Effector memory CD4-positive, alpha-beta T cell (primary cell): ENCODE measurements around the gene EVI2B.
"Not testable (repeated sequence)": the region's sequence is repeated elsewhere in the genome, so short reads cannot be mapped to it uniquely, and the experiment has no call there.

Source experiments
- DNase-seq, 3 donors: peaks; one replicate each; pipeline ENCODE4 v3.0.0-alpha.2; 2020
- H3K27ac ChIP-seq: 2 replicates; pipeline ENCODE4 v1.7.0; 2013; ENCODE audit warnings: mild to moderate bottlenecking, low read length, moderate library complexity; ENCODE audit not compliant: insufficient read depth, poor library complexity, severe bottlenecking
- H3K27me3 ChIP-seq: replicated peaks from 2 replicates; pipeline ENCODE4 v1.7.0; 2013; ENCODE audit warnings: mild to moderate bottlenecking, low read length; ENCODE audit not compliant: insufficient read depth, control insufficient read depth, poor library complexity, severe bottlenecking
- H3K36me3 ChIP-seq: 2 replicates; pipeline ENCODE4 v1.7.0; 2013; ENCODE audit warnings: mild to moderate bottlenecking, low read length, moderate library complexity; ENCODE audit not compliant: control insufficient read depth, insufficient read depth
- H3K4me1 ChIP-seq: 2 replicates; pipeline ENCODE4 v1.7.0; 2013; ENCODE audit warnings: low read length, mild to moderate bottlenecking; ENCODE audit not compliant: control insufficient read depth, insufficient read depth, poor library complexity, severe bottlenecking
- H3K4me3 ChIP-seq: 2 replicates; pipeline ENCODE4 v1.7.0; 2013; ENCODE audit warnings: low read length, low read depth, mild to moderate bottlenecking; ENCODE audit not compliant: insufficient read depth, poor library complexity, severe bottlenecking
- H3K9me3 ChIP-seq: 2 replicates; pipeline ENCODE4 v1.7.0; 2013; ENCODE audit warnings: mild to moderate bottlenecking, low read length, moderate library complexity; ENCODE audit not compliant: control insufficient read depth

EVI2B gene

GRCh38 chr17:31275116-31275515, 38.7 kb downstream of the EVI2B start:
- no peak overlapping the region for H3K4me3 ChIP-seq
- H3K9me3 ChIP-seq, result no peaks in the 10 kb centered on the region
- no peak for DNase-seq
- H3K36me3 ChIP-seq, result no peaks in the 10 kb centered on the region
- no peaks in the 10 kb centered on the region for H3K27me3 ChIP-seq
- no peaks in the 10 kb centered on the region for H3K4me1 ChIP-seq
- no peak overlapping the region for H3K27ac ChIP-seq

GRCh38 chr17:31274252-31274651, 39.6 kb downstream of the EVI2B start:
- no peaks in the 10 kb centered on the region for H3K36me3 ChIP-seq
- H3K27me3 ChIP-seq, result no peaks in the 10 kb centered on the region
- no peak for DNase-seq
- no peak overlapping the region for H3K27ac ChIP-seq
- no peaks in the 10 kb centered on the region for H3K4me1 ChIP-seq
- no peak overlapping the region for H3K4me3 ChIP-seq
- H3K9me3 ChIP-seq, result no peaks in the 10 kb centered on the region

GRCh38 chr17:31273516-31273915, 40.3 kb downstream of the EVI2B start:
- H3K9me3 ChIP-seq, result no peaks in the 10 kb centered on the region
- no peak overlapping the region for H3K27ac ChIP-seq
- H3K4me1 ChIP-seq, result no peaks in the 10 kb centered on the region
- H3K27me3 ChIP-seq, result no peaks in the 10 kb centered on the region
- no peak for DNase-seq
- H3K4me3 ChIP-seq, result no peak overlapping the region
- H3K36me3 ChIP-seq, result no peaks in the 10 kb centered on the region

GRCh38 chr17:31272803-31273202, 41.1 kb downstream of the EVI2B start:
- no peak overlapping the region for H3K27ac ChIP-seq
- H3K27me3 ChIP-seq, result no peaks in the 10 kb centered on the region
- H3K9me3 ChIP-seq, result no peaks in the 10 kb centered on the region
- H3K36me3 ChIP-seq, result no peaks in the 10 kb centered on the region
- H3K4me1 ChIP-seq, result no peaks in the 10 kb centered on the region
- no peak for DNase-seq
- H3K4me3 ChIP-seq, result no peak overlapping the region

GRCh38 chr17:31272236-31272635, 41.6 kb downstream of the EVI2B start:
- Histone ChIP-seq H3K27ac (no peak overlapping the region), H3K9me3 (no peaks in the 10 kb centered on the region), H3K36me3 (no peaks in the 10 kb centered on the region), H3K27me3 (no peaks in the 10 kb centered on the region), H3K4me1 (no peaks in the 10 kb centered on the region), H3K4me3 (no peak overlapping the region)
- no peak for DNase-seq

GRCh38 chr17:31269578-31269983, 44.3 kb downstream of the EVI2B start:
- no peaks in the 10 kb centered on the region for H3K4me1 ChIP-seq
- H3K27ac ChIP-seq, result no peak overlapping the region
- no peak overlapping the region for H3K4me3 ChIP-seq
- H3K9me3 ChIP-seq, result no peaks in the 10 kb centered on the region
- no peaks in the 10 kb centered on the region for H3K27me3 ChIP-seq
- DNase-seq, result no peak
- no peaks in the 10 kb centered on the region for H3K36me3 ChIP-seq

GRCh38 chr17:31269036-31269577, 44.7 kb downstream of the EVI2B start:
- no peaks in the 10 kb centered on the region for H3K27me3 ChIP-seq
- DNase-seq, result no peak
- no peak overlapping the region for H3K4me3 ChIP-seq
- H3K4me1 ChIP-seq, result no peaks in the 10 kb centered on the region
- H3K27ac ChIP-seq, result no peak overlapping the region
- no peaks in the 10 kb centered on the region for H3K9me3 ChIP-seq
- H3K36me3 ChIP-seq, result no peaks in the 10 kb centered on the region

- Histone ChIP-seq H3K9me3 (no peaks in the 10 kb centered on the region), H3K4me3 (no peak overlapping the region), H3K4me1 (no peaks in the 10 kb centered on the region), H3K27ac (no peak overlapping the region), H3K27me3 (no peaks in the 10 kb centered on the region), H3K36me3 (no peaks in the 10 kb centered on the region)
- DNase-seq, result no peak
Measured at GRCh38 chr17:31266042-31266441, 47.8 kb downstream of the EVI2B start.

- not testable (repeated sequence) for H3K4me3 ChIP-seq, H3K36me3 ChIP-seq, H3K27ac ChIP-seq
Measured at GRCh38 chr17:31262923-31263322, 50.9 kb downstream of the EVI2B start.

GRCh38 chr17:31261601-31262000, 52.3 kb downstream of the EVI2B start:
- H3K4me3 ChIP-seq, result no peak overlapping the region
- no peaks in the 10 kb centered on the region for H3K4me1 ChIP-seq
- H3K27me3 ChIP-seq, result no peaks in the 10 kb centered on the region
- H3K27ac ChIP-seq, result no peak overlapping the region
- no peak for DNase-seq
- no peaks in the 10 kb centered on the region for H3K9me3 ChIP-seq
- H3K36me3 ChIP-seq, result no peaks in the 10 kb centered on the region

More at GRCh38 chr17:31262923-31263322, 50.9 kb downstream of the EVI2B start:
- not testable (repeated sequence) for H3K27me3 ChIP-seq, H3K4me1 ChIP-seq, H3K9me3 ChIP-seq, DNase-seq
